H9 (cell line): ENCODE results near the gene CLUH. TPM values are rescaled to one million over a fixed set of nuclear protein-coding genes. Genes with fewer than 3 reads are reported as not detected.

Source experiments
- DNase-seq: peaks from one replicate; pipeline ENCODE4 v3.0.0-alpha.2; 2017
- H2AFZ ChIP-seq: one replicate; pipeline ENCODE4 v1.6.1; 2013; ENCODE audit warnings: mild to moderate bottlenecking, low read length, control low read depth, moderate library complexity
- H2AK5ac ChIP-seq: 2 replicates; pipeline ENCODE4 v1.6.1; 2013; ENCODE audit warnings: low read length, control low read depth, mixed read lengths; ENCODE audit not compliant: insufficient read length
- H2BK120ac ChIP-seq: one replicate; pipeline ENCODE4 v1.6.1; 2013; ENCODE audit warnings: low read depth, mild to moderate bottlenecking, low read length, control low read depth, inconsistent platforms; ENCODE audit not compliant: poor library complexity, severe bottlenecking
- H2BK12ac ChIP-seq: 2 replicates; pipeline ENCODE4 v1.6.1; 2013; ENCODE audit warnings: low read length, control low read depth, mixed read lengths, low read depth; ENCODE audit not compliant: insufficient read length
- H2BK15ac ChIP-seq: 2 replicates; pipeline ENCODE4 v1.6.1; 2013; ENCODE audit warnings: low read depth, low read length, control low read depth
- H2BK20ac ChIP-seq: one replicate; pipeline ENCODE4 v1.6.1; 2013; ENCODE audit warnings: low read depth, mild to moderate bottlenecking, low read length, control low read depth, inconsistent platforms; ENCODE audit not compliant: poor library complexity, severe bottlenecking
- H2BK5ac ChIP-seq: 2 replicates; pipeline ENCODE4 v1.6.1; 2013; ENCODE audit warnings: low read length, control low read depth, mixed read lengths; ENCODE audit not compliant: insufficient read length
- H3K14ac ChIP-seq: 2 replicates; pipeline ENCODE4 v1.6.1; 2013; ENCODE audit warnings: low read length, control low read depth; ENCODE audit not compliant: insufficient read depth
- H3K18ac ChIP-seq: 2 replicates; pipeline ENCODE4 v1.6.1; 2013; ENCODE audit warnings: low read depth, mild to moderate bottlenecking, mixed read lengths, low read length, control low read depth; ENCODE audit not compliant: insufficient read length
- H3K23ac ChIP-seq: 2 replicates; pipeline ENCODE4 v1.6.1; 2013; ENCODE audit warnings: low read length, control low read depth, mixed read lengths, low read depth; ENCODE audit not compliant: insufficient read length
- H3K23me2 ChIP-seq: 2 replicates; pipeline ENCODE4 v1.6.1; 2013; ENCODE audit warnings: low read depth, mild to moderate bottlenecking, mixed read lengths, low read length, control low read depth; ENCODE audit not compliant: insufficient read length, poor library complexity, severe bottlenecking
- H3K27ac ChIP-seq: 2 replicates; pipeline ENCODE4 v1.5.1; 2013; ENCODE audit warnings: low read length, control low read depth, mixed read lengths, low read depth; ENCODE audit not compliant: insufficient read length
- H3K27me3 ChIP-seq: 2 replicates; pipeline ENCODE4 v1.6.1; 2013; ENCODE audit warnings: low read length, control low read depth, inconsistent platforms; ENCODE audit not compliant: insufficient read depth
- H3K4ac ChIP-seq: 2 replicates; pipeline ENCODE4 v1.6.1; 2013; ENCODE audit warnings: low read depth, mild to moderate bottlenecking, control low read depth, inconsistent platforms, low read length, moderate library complexity
- H3K4me1 ChIP-seq: 2 replicates; pipeline ENCODE4 v1.6.1; 2013; ENCODE audit warnings: low read length, control low read depth, inconsistent platforms; ENCODE audit not compliant: insufficient read depth
- H3K4me2 ChIP-seq: 2 replicates; pipeline ENCODE4 v1.6.1; 2013; ENCODE audit warnings: low read length, control low read depth, mixed read lengths; ENCODE audit not compliant: insufficient read length, insufficient read depth
- H3K56ac ChIP-seq: 2 replicates; pipeline ENCODE4 v1.6.1; 2013; ENCODE audit warnings: low read depth, mild to moderate bottlenecking, mixed read lengths, low read length, control low read depth; ENCODE audit not compliant: insufficient read length
- H3K79me1 ChIP-seq: 2 replicates; pipeline ENCODE4 v1.6.1; 2013; ENCODE audit warnings: low read depth, mild to moderate bottlenecking, moderate library complexity, low read length, control low read depth, inconsistent platforms; ENCODE audit not compliant: insufficient read depth, poor library complexity, severe bottlenecking
- H3K79me2 ChIP-seq: 2 replicates; pipeline ENCODE4 v1.6.1; 2013; ENCODE audit warnings: low read length, control low read depth, inconsistent platforms; ENCODE audit not compliant: insufficient read depth
- H3K9ac ChIP-seq: 2 replicates; pipeline ENCODE4 v1.6.1; 2013; ENCODE audit warnings: low read length, control low read depth, mixed read lengths; ENCODE audit not compliant: insufficient read length; ENCODE audit errors: extremely low read depth
- H3K9me3 ChIP-seq: one replicate; pipeline ENCODE4 v1.6.1; 2013; ENCODE audit warnings: low read depth, low read length, inconsistent platforms; ENCODE audit not compliant: control insufficient read depth
- H3T11ph ChIP-seq: one replicate; pipeline ENCODE4 v1.6.1; 2013; ENCODE audit warnings: mild to moderate bottlenecking, low read length, control low read depth, inconsistent platforms
- H4K20me1 ChIP-seq: one replicate; pipeline ENCODE4 v1.6.1; 2013; ENCODE audit not compliant: control insufficient read depth, insufficient read length, insufficient read depth
- H4K5ac ChIP-seq: 2 replicates; pipeline ENCODE4 v1.6.1; 2013; ENCODE audit warnings: low read depth, mild to moderate bottlenecking, mixed read lengths, low read length, control low read depth; ENCODE audit not compliant: insufficient read length
- H4K8ac ChIP-seq: replicated peaks from 2 replicates; pipeline ENCODE4 v1.6.1; 2013; ENCODE audit warnings: low read length, control low read depth, mixed read lengths, low read depth; ENCODE audit not compliant: insufficient read length
- H4K91ac ChIP-seq: 2 replicates; pipeline ENCODE4 v1.6.1; 2013; ENCODE audit warnings: low read depth, mild to moderate bottlenecking, moderate library complexity, mixed read lengths, low read length, control low read depth; ENCODE audit not compliant: insufficient read length
- H3K27ac Mint-ChIP-seq, 3 experiments: 2 replicates in 2 of 3; 3 replicates in 1 of 3; pipeline ENCODE4 v1.8.0; 2020 to 2021; ENCODE audit warnings: mixed read lengths in 3 of 3, mild to moderate bottlenecking in 1 of 3, moderate library complexity in 1 of 3
- H3K27me3 Mint-ChIP-seq: 2 replicates; pipeline ENCODE4 v1.8.0; 2021; ENCODE audit warnings: low read depth, mild to moderate bottlenecking, moderate library complexity, mixed read lengths
- H3K36me3 Mint-ChIP-seq, 3 experiments: 2 replicates in 2 of 3; 3 replicates in 1 of 3; pipeline ENCODE4 v1.8.0; 2020 to 2021; ENCODE audit warnings: low read depth in 3 of 3, mixed read lengths in 3 of 3; ENCODE audit not compliant: insufficient read depth in 1 of 3
- H3K4me1 Mint-ChIP-seq, 2 experiments: 2 replicates each; pipeline ENCODE4 v1.8.0; 2020; ENCODE audit warnings: mixed read lengths in 2 of 2
- H3K4me3 Mint-ChIP-seq, 2 experiments: 2 replicates in 1 of 2; 3 replicates in 1 of 2; pipeline ENCODE4 v1.8.0; 2020 to 2021; ENCODE audit warnings: mild to moderate bottlenecking in 2 of 2, mixed read lengths in 2 of 2, moderate library complexity in 1 of 2
- H3K9me3 Mint-ChIP-seq, 2 experiments: 2 replicates in 1 of 2; 3 replicates in 1 of 2; pipeline ENCODE4 v1.8.0; 2020; ENCODE audit warnings: mild to moderate bottlenecking in 2 of 2, mixed read lengths in 2 of 2, moderate library complexity in 1 of 2
- WGBS: extraction: QIAGEN DNeasy Blood & Tissue Kit; methylation state at CpG from one replicate; pipeline ENCODE4 v1.1.7; 2013; ENCODE audit warnings: missing lambda C conversion rate, low lambda C conversion rate, mixed read lengths; ENCODE audit not compliant: insufficient read length; ENCODE audit errors: extremely low coverage; 5-methylcytosine and 5-hydroxymethylcytosine counted together
- total RNA-seq: library from RNA; stranded (reverse); gene quantifications from 2 replicates; pipeline ENCODE4 v1.2.1, GENCODE V29; 2021
- TF ChIP-seq, protein P1 (sequence below): fragments of 200-600 bp; sonication (generic); conservative IDR thresholded peaks from 3 replicates; pipeline ENCODE4 v1.8.0; 2021; ENCODE audit warnings: antibody characterized with exemption, mild to moderate bottlenecking

Gene CLUH
- total RNA-seq, 1 experiment from 2014 or later: 91.3 TPM

DNA sequence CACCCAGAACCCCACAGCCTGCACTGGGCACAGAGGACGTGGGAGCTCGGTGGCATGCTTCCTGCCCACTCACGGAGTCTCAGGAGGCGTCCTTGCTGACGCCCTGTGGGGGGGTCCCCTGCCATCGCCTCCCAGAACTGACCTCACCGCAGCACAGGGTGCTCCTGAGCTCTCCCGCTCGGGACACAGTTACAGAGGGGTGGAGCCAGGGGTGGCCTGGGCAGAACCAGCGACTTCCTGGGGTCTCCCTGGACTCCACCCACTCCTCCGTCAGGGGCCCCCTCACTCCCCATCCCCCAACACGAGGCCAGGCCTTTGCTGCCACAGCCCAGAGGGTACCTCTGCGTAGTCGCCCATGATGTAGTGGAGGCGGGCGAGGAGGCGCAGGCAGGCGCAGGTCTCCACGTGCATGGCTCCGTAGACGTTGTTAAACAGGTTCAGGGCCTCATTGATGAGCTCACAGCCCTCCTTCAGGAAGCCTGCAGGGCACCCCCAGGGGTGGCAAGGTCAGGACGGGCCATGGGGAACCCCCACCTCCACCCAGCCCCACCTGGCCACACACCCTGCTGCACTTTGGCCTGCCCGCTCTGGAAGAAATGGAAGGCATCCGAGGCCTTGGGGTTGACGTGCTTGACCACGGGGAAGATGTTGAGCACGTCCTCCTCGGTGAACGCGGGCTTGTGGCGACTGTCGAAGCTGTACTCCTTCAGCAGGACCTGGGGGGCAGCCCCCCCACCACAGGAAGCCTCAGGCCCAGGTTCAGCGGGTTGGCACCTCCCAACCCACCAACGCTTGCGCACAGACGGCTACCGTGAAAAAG lies 17.8 kb downstream of the CLUH start:
- Histone ChIP-seq H3K4me2 (no peak overlapping the region), H3K79me2 (no peaks in the 10 kb centered on the region), H3K27me3 (no peaks in the 10 kb centered on the region), H4K5ac (no peak overlapping the region), H4K20me1 (no peaks in the 10 kb centered on the region), H2BK12ac (no peak overlapping the region), H3K14ac (no peak overlapping the region; the same call in 1 of the 2 replicates), H3T11ph (no peak overlapping the region), H3K79me1 (no peaks in the 10 kb centered on the region), H3K18ac (no peak overlapping the region), H2BK5ac (no peak overlapping the region), H2BK20ac (no peak overlapping the region), H4K91ac (no peak overlapping the region), H3K27ac (no peak overlapping the region), H2AK5ac (no peak overlapping the region), H2BK120ac (no peak overlapping the region), H3K23ac (no peak overlapping the region), H3K9ac (no peak overlapping the region), H4K8ac (no peak overlapping the region), H3K23me2 (no peaks in the 10 kb centered on the region), H2BK15ac (no peak overlapping the region), H3K9me3 (no peaks in the 10 kb centered on the region), H2AFZ (no peak overlapping the region), H3K4me1 (no peaks in the 10 kb centered on the region), H3K56ac (no peak overlapping the region), H3K4ac (no peak overlapping the region; the same call in 1 of the 2 replicates)
- no peak for DNase-seq
- no peak overlapping the region for H3K4me3 Mint-ChIP-seq
- H3K27ac Mint-ChIP-seq: no peak overlapping the region
- H3K36me3 Mint-ChIP-seq: peaks cover 10 to 37% (median 32%) of the 10 kb centered on the region in 3 experiments; a peak in 6 of 7 replicates
- no CpG with 5 or more reads among the region's 37 CpGs for WGBS
- no peaks in the 10 kb centered on the region for H3K27me3 Mint-ChIP-seq
- TF ChIP-seq, protein P1, sequence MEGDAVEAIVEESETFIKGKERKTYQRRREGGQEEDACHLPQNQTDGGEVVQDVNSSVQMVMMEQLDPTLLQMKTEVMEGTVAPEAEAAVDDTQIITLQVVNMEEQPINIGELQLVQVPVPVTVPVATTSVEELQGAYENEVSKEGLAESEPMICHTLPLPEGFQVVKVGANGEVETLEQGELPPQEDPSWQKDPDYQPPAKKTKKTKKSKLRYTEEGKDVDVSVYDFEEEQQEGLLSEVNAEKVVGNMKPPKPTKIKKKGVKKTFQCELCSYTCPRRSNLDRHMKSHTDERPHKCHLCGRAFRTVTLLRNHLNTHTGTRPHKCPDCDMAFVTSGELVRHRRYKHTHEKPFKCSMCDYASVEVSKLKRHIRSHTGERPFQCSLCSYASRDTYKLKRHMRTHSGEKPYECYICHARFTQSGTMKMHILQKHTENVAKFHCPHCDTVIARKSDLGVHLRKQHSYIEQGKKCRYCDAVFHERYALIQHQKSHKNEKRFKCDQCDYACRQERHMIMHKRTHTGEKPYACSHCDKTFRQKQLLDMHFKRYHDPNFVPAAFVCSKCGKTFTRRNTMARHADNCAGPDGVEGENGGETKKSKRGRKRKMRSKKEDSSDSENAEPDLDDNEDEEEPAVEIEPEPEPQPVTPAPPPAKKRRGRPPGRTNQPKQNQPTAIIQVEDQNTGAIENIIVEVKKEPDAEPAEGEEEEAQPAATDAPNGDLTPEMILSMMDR: no peak
- H3K9me3 Mint-ChIP-seq: no peaks in the 10 kb centered on the region
- H3K4me1 Mint-ChIP-seq: peaks cover 5 to 6% of the 10 kb centered on the region in 2 experiments
